Measurements from ENCODE around the gene HES6.

- no peak; the same call in 1 of the 2 replicates for TF ChIP-seq TAF1 (IDR thresholded peaks at IDR 0.05; ENCODE audit: borderline replicate concordance, insufficient read depth, low read length)
- no peak for TF ChIP-seq POLR2AphosphoS5 (IDR thresholded peaks at IDR 0.05; ENCODE audit: low read depth, low read length)
These were observed 37.3 kb downstream of the HES6 start for GRCh38 chr2:238202326-238203093.

All from PFSK-1 (cell line).